Measurements from ENCODE around the gene SPTAN1. TPM values are rescaled to one million over a fixed set of nuclear protein-coding genes. Genes with fewer than 3 reads are reported as not detected.
A peak's percentile ranks its signal among the peaks of the same experiment; 100 is the strongest.

The SPTAN1 gene
- total RNA-seq, 4 donors from 2014 or later = 234 to 464 (median 328) TPM

DNA sequence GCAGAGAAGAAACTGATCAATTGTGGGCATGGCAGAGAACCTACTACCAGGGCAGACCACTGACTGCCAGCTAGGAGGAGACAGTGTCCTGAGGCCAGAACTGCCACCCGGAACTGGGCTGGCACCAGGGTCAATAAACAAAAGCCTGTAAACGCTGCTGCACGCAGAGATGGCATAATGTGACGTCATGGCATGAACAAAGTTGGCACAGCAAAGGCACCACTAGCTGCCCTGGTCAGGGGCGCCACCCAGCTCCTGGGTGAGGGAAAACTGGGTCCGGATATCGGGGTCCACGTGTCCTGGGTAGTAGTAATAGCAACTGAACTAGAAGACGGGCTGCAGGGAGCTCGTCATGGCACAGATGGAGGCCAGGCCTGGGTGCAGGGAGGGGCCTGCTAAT lies 72.2 kb downstream of the SPTAN1 start:
- no peak for DNase-seq
- intact Hi-C loops (cut with DNase I; ENCODE audit: low total_unique reads) = no loop called here
- H3K36me3 ChIP-seq = peaks cover 0 to 68% (median 35%) of the 10 kb centered on the region in 4 donors
- TF ChIP-seq EP300 (IDR thresholded peaks at IDR 0.05; ENCODE audit: low read depth) = no peak
- TF ChIP-seq POLR2A (IDR thresholded peaks at IDR 0.05) = no peak
- TF ChIP-seq, protein P1, sequence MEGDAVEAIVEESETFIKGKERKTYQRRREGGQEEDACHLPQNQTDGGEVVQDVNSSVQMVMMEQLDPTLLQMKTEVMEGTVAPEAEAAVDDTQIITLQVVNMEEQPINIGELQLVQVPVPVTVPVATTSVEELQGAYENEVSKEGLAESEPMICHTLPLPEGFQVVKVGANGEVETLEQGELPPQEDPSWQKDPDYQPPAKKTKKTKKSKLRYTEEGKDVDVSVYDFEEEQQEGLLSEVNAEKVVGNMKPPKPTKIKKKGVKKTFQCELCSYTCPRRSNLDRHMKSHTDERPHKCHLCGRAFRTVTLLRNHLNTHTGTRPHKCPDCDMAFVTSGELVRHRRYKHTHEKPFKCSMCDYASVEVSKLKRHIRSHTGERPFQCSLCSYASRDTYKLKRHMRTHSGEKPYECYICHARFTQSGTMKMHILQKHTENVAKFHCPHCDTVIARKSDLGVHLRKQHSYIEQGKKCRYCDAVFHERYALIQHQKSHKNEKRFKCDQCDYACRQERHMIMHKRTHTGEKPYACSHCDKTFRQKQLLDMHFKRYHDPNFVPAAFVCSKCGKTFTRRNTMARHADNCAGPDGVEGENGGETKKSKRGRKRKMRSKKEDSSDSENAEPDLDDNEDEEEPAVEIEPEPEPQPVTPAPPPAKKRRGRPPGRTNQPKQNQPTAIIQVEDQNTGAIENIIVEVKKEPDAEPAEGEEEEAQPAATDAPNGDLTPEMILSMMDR (IDR thresholded peaks at IDR 0.05) = no peak
- no peak for TF ChIP-seq POLR2AphosphoS5 (IDR thresholded peaks at IDR 0.05)
- H3K9me3 ChIP-seq = no peaks in the 10 kb centered on the region
- in situ Hi-C loops (cut with MboI; ENCODE audit: low pct_ligation_motif_present in 1 of 4, low pct_unique_long_range_greater_than_20kb in 1 of 4, low sequenced_read_pairs in 3 of 4) = loop anchor here in 1 of 4 donors (25.0 kb wide), 1 partner anchor 363 kb away; no protein-coding TSS in a partner anchor
- H3K4me3 ChIP-seq = no peak overlapping the region
- H3K27me3 ChIP-seq = no peaks in the 10 kb centered on the region
- H3K4me1 ChIP-seq = peaks cover 0 to 9% (median 4%) of the 10 kb centered on the region in 4 donors
- no peak overlapping the region for H3K27ac ChIP-seq
- 81 to 93% methylated on average over 3 to 10 of the region's 10 CpGs for WGBS, 2 donors (ENCODE audit: low coverage in 1 of 2)

DNA sequence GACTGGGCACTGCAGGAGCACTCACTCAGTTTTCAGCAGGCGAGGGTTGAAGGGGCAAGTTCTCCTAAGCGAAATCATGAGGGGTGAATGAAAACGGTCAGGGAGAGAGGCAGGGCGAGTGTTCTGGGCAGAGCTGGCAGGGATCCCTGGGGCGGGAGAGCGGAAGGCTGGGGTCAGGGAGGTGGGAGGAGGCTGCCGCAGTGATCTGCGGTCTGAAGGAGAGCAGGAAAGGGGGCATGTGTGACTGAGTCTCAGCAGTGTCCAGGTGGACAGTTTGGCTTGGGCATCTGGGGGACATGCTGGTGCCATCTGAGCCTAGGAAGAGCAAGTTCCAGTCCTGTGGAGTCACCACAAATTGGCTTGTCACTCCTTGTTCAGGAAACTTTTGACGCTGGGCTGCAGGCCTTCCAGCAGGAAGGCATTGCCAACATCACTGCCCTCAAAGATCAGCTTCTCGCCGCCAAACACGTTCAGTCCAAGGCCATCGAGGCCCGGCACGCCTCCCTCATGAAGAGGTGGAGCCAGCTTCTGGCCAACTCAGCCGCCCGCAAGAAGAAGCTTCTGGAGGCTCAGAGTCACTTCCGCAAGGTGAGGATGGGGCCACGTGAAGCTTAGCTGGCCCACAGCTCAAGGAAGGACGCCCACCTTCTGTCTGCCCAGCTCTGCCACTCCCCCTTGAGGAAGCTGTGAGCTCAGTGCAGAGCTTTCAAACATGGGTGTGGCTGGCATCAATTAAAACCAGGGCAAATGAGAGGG lies 73.2 kb downstream of the SPTAN1 start:
- in situ Hi-C loops (cut with MboI; ENCODE audit: low pct_ligation_motif_present in 1 of 4, low pct_unique_long_range_greater_than_20kb in 1 of 4, low sequenced_read_pairs in 3 of 4) = no loop called here
- peak; percentile 32 for DNase-seq
- no peak overlapping the region for H3K4me3 ChIP-seq
- no peaks in the 10 kb centered on the region for H3K27me3 ChIP-seq
- peaks cover 0 to 9% (median 4%) of the 10 kb centered on the region in 4 donors for H3K4me1 ChIP-seq
- TF ChIP-seq, protein P1 (IDR thresholded peaks at IDR 0.05) = peak in 1 of 5 experiments; percentile 20
- no peak for TF ChIP-seq EP300 (IDR thresholded peaks at IDR 0.05; ENCODE audit: low read depth)
- no peaks in the 10 kb centered on the region for H3K9me3 ChIP-seq
- WGBS, 2 donors (ENCODE audit: low coverage in 1 of 2) = 78 to 85% methylated on average over 5 to 15 of the region's 20 CpGs
- H3K27ac ChIP-seq = peak overlapping the region in 3 of 4 donors; percentile 11 to 44 (median 31)
- intact Hi-C loops (cut with DNase I; ENCODE audit: low total_unique reads) = no loop called here
- H3K36me3 ChIP-seq = peaks cover 0 to 66% (median 33%) of the 10 kb centered on the region in 4 donors

GRCh38 chr9:128626181-128626580 lies 73.8 kb downstream of the SPTAN1 start:
- in situ Hi-C loops (cut with MboI; ENCODE audit: low pct_ligation_motif_present in 1 of 4, low pct_unique_long_range_greater_than_20kb in 1 of 4, low sequenced_read_pairs in 3 of 4) (no loop called here), intact Hi-C loops (cut with DNase I; ENCODE audit: low total_unique reads) (no loop called here)
- Histone ChIP-seq H3K27ac (peak overlapping the region in 3 of 4 donors; percentile 11 to 44 (median 31)), H3K4me1 (peaks cover 0 to 9% (median 4%) of the 10 kb centered on the region in 4 donors), H3K27me3 (no peaks in the 10 kb centered on the region), H3K36me3 (peaks cover 0 to 60% (median 30%) of the 10 kb centered on the region in 4 donors), H3K9me3 (no peaks in the 10 kb centered on the region), H3K4me3 (no peak overlapping the region)
- no peak for DNase-seq
- TF ChIP-seq POLR2A (IDR thresholded peaks at IDR 0.05) (no peak), EP300 (IDR thresholded peaks at IDR 0.05; ENCODE audit: low read depth) (no peak), POLR2AphosphoS5 (IDR thresholded peaks at IDR 0.05) (no peak)
- TF ChIP-seq, protein P1 (IDR thresholded peaks at IDR 0.05) = no peak
- 86 to 87% methylated on average over 3 to 16 of the region's 16 CpGs for WGBS, 2 donors (ENCODE audit: low coverage in 1 of 2)

- in situ Hi-C loops (cut with MboI; ENCODE audit: low pct_ligation_motif_present in 1 of 4, low pct_unique_long_range_greater_than_20kb in 1 of 4, low sequenced_read_pairs in 3 of 4) (no loop called here), intact Hi-C loops (cut with DNase I; ENCODE audit: low total_unique reads) (no loop called here)
- no peak for DNase-seq
- WGBS, 2 donors (ENCODE audit: low coverage in 1 of 2) = 91% methylated on average over 15 of the region's 15 CpGs; no CpG with 5 or more reads in 1 of the 2 donors
- H3K36me3 ChIP-seq = peaks cover 0 to 58% (median 27%) of the 10 kb centered on the region in 4 donors
- H3K27ac ChIP-seq = no peak overlapping the region
- no peak for TF ChIP-seq EP300 (IDR thresholded peaks at IDR 0.05; ENCODE audit: low read depth)
- TF ChIP-seq POLR2A (IDR thresholded peaks at IDR 0.05) = no peak
- no peak for TF ChIP-seq POLR2AphosphoS5 (IDR thresholded peaks at IDR 0.05)
- TF ChIP-seq, protein P1 (IDR thresholded peaks at IDR 0.05) = no peak
- no peaks in the 10 kb centered on the region for H3K9me3 ChIP-seq
- H3K4me3 ChIP-seq = no peak overlapping the region
- H3K4me1 ChIP-seq = peaks cover 0 to 9% (median 4%) of the 10 kb centered on the region in 4 donors
- H3K27me3 ChIP-seq = no peaks in the 10 kb centered on the region
Observed at GRCh38 chr9:128627127-128627715, 74.8 kb downstream of the SPTAN1 start.
